HFFc6 (cell line): Measurements from ENCODE around the gene IL15RA. TPM values are rescaled to one million over a fixed set of nuclear protein-coding genes. Genes with fewer than 3 reads are reported as not detected.

Experiments used
- DNase-seq: peaks from one replicate; pipeline ENCODE4 v3.0.0-alpha.2; 2018
- H3K27ac Mint-ChIP-seq: 2 replicates; pipeline ENCODE4 v1.8.0; 2020; ENCODE audit warnings: mild to moderate bottlenecking, mixed read lengths
- H3K27me3 Mint-ChIP-seq: 2 replicates; pipeline ENCODE4 v1.8.0; 2021; ENCODE audit warnings: mild to moderate bottlenecking, moderate library complexity, mixed read lengths; ENCODE audit not compliant: insufficient read depth
- H3K36me3 Mint-ChIP-seq: 2 replicates; pipeline ENCODE4 v1.8.0; 2021; ENCODE audit warnings: low read depth, mixed read lengths
- H3K4me1 Mint-ChIP-seq: 2 replicates; pipeline ENCODE4 v1.8.0; 2020; ENCODE audit warnings: low read depth, mixed read lengths
- H3K4me3 Mint-ChIP-seq: 2 replicates; pipeline ENCODE4 v1.8.0; 2020; ENCODE audit warnings: mild to moderate bottlenecking, moderate library complexity, mixed read lengths
- H3K9me3 Mint-ChIP-seq: 2 replicates; pipeline ENCODE4 v1.8.0; 2020; ENCODE audit warnings: mild to moderate bottlenecking, mixed read lengths
- CTCF ChIP-seq: fragments of 200-600 bp; sonication (generic); IDR thresholded peaks from 2 replicates; pipeline ENCODE4 v1.5.0; 2021; ENCODE audit warnings: antibody characterized with exemption, mild to moderate bottlenecking
- total RNA-seq, 6 experiments: library from RNA; stranded (reverse); fragmentation: NEBNext Ultra II Directional; extraction: Animal tissue kit (Norgen Biotek cat#: 25700); gene quantifications; 2 replicates in 1 of 6; 3 replicates in 5 of 6; pipeline ENCODE4 v1.2.3, GENCODE V29; 2021

Gene IL15RA
- total RNA-seq, 6 experiments from 2014 or later, result 1.5 to 3.2 (median 1.9) TPM

- no peak for TF ChIP-seq CTCF
- no peak for DNase-seq
- Mint-ChIP-seq H3K4me3 (no peak overlapping the region), H3K36me3 (no peaks in the 10 kb centered on the region), H3K4me1 (peaks cover 23% of the 10 kb centered on the region), H3K9me3 (no peaks in the 10 kb centered on the region), H3K27me3 (peaks cover 3% of the 10 kb centered on the region), H3K27ac (no peak overlapping the region)
Measured at GRCh38 chr10:5959581-5960069, 17.7 kb downstream of the IL15RA start.

GRCh38 chr10:5959142-5959541, 18.2 kb downstream of the IL15RA start:
- no peaks in the 10 kb centered on the region for H3K9me3 Mint-ChIP-seq
- TF ChIP-seq CTCF, result no peak
- H3K4me1 Mint-ChIP-seq, result peaks cover 23% of the 10 kb centered on the region
- H3K27ac Mint-ChIP-seq, result peak overlapping the region; percentile 19; the same call in 1 of the 2 replicates
- no peak overlapping the region for H3K4me3 Mint-ChIP-seq
- peaks cover 3% of the 10 kb centered on the region for H3K27me3 Mint-ChIP-seq
- H3K36me3 Mint-ChIP-seq, result no peaks in the 10 kb centered on the region
- no peak for DNase-seq

- no peak overlapping the region for H3K4me3 Mint-ChIP-seq
- peaks cover 23% of the 10 kb centered on the region for H3K4me1 Mint-ChIP-seq
- TF ChIP-seq CTCF, result no peak
- no peak for DNase-seq
- H3K9me3 Mint-ChIP-seq, result no peaks in the 10 kb centered on the region
- peaks cover 3% of the 10 kb centered on the region for H3K27me3 Mint-ChIP-seq
- peak overlapping the region; percentile 19; the same call in 1 of the 2 replicates for H3K27ac Mint-ChIP-seq
- no peaks in the 10 kb centered on the region for H3K36me3 Mint-ChIP-seq
Measured at GRCh38 chr10:5958675-5959074, 18.7 kb downstream of the IL15RA start.

GRCh38 chr10:5958077-5958476, 19.3 kb downstream of the IL15RA start:
- Mint-ChIP-seq H3K4me1 (peaks cover 23% of the 10 kb centered on the region), H3K9me3 (no peaks in the 10 kb centered on the region), H3K36me3 (no peaks in the 10 kb centered on the region), H3K27ac (no peak overlapping the region), H3K27me3 (peaks cover 3% of the 10 kb centered on the region), H3K4me3 (no peak overlapping the region)
- DNase-seq, result peak; percentile 63
- no peak for TF ChIP-seq CTCF

GRCh38 chr10:5956146-5956936, 21.0 kb downstream of the IL15RA start:
- DNase-seq, result no peak
- H3K27me3 Mint-ChIP-seq, result peaks cover 3% of the 10 kb centered on the region
- no peaks in the 10 kb centered on the region for H3K9me3 Mint-ChIP-seq
- H3K4me1 Mint-ChIP-seq, result peaks cover 30% of the 10 kb centered on the region
- H3K4me3 Mint-ChIP-seq, result no peak overlapping the region
- no peak overlapping the region for H3K27ac Mint-ChIP-seq
- TF ChIP-seq CTCF, result no peak
- no peaks in the 10 kb centered on the region for H3K36me3 Mint-ChIP-seq
